Astrocyte (in vitro differentiated cells and primary cell): ENCODE data around the gene UBE2D2.

ENCODE experiments used
- EZH2 ChIP-seq: IDR thresholded peaks from 2 replicates; pipeline ENCODE4 v1.6.1; 2012; ENCODE audit warnings: mild to moderate bottlenecking, low read length, inconsistent platforms; ENCODE audit not compliant: insufficient read depth
- TF ChIP-seq, protein P1 (sequence below): IDR thresholded peaks from 2 replicates; pipeline ENCODE4 v1.5.1; 2011; ENCODE audit warnings: low read depth, mild to moderate bottlenecking, inconsistent platforms, low read length, moderate library complexity; ENCODE audit not compliant: insufficient read depth

DNA sequence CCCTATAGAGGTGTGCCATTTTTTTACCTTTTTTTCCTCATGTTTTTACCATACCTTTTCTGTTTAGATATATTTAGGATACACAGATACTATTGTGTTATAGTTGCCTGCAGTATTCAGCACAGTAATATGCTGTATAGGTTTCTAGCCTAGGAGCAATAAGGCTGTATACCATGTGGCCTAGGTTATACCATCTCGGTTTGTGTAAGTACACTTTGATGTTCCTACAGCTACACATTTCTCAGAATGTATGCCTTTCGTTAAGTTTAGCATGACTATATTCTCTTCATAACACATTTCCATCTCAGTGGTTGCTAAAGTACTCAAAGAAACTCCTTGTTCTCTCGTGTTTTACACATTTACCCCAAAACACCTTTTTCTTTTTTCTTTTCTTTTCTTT, 23.0 kb downstream of the UBE2D2 start:
- TF ChIP-seq, protein P1, sequence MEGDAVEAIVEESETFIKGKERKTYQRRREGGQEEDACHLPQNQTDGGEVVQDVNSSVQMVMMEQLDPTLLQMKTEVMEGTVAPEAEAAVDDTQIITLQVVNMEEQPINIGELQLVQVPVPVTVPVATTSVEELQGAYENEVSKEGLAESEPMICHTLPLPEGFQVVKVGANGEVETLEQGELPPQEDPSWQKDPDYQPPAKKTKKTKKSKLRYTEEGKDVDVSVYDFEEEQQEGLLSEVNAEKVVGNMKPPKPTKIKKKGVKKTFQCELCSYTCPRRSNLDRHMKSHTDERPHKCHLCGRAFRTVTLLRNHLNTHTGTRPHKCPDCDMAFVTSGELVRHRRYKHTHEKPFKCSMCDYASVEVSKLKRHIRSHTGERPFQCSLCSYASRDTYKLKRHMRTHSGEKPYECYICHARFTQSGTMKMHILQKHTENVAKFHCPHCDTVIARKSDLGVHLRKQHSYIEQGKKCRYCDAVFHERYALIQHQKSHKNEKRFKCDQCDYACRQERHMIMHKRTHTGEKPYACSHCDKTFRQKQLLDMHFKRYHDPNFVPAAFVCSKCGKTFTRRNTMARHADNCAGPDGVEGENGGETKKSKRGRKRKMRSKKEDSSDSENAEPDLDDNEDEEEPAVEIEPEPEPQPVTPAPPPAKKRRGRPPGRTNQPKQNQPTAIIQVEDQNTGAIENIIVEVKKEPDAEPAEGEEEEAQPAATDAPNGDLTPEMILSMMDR = no peak
- TF ChIP-seq EZH2 = no peak
